ENCODE measurements around the gene ARFRP1. TPM values are rescaled to one million over a fixed set of nuclear protein-coding genes. Genes with fewer than 3 reads are reported as not detected.

Gene ARFRP1
- total RNA-seq, 1 donor from 2014 or later = 39.8 TPM

GRCh38 chr20:63752411-63753101, 44.8 kb upstream of the ARFRP1 start:
- no peak for DNase-seq (ENCODE audit: low spot score)
- no peak overlapping the region for H3K27ac Mint-ChIP-seq (ENCODE audit: unreplicated experiment)
- H3K36me3 Mint-ChIP-seq (ENCODE audit: low read depth) = peaks cover 1% of the 10 kb centered on the region
- no peak overlapping the region for H3K4me3 Mint-ChIP-seq (ENCODE audit: unreplicated experiment)
- H3K4me1 Mint-ChIP-seq (ENCODE audit: low read depth) = no peaks in the 10 kb centered on the region
- no peak for TF ChIP-seq CTCF (IDR thresholded peaks at IDR 0.05)
- no peaks in the 10 kb centered on the region for H3K9me3 Mint-ChIP-seq (ENCODE audit: low read depth)
- H3K27me3 Mint-ChIP-seq (ENCODE audit: low read depth) = no peaks in the 10 kb centered on the region

- peaks cover 1% of the 10 kb centered on the region for H3K36me3 Mint-ChIP-seq (ENCODE audit: low read depth)
- DNase-seq (ENCODE audit: low spot score) = peak; percentile 89
- H3K27me3 Mint-ChIP-seq (ENCODE audit: low read depth) = no peaks in the 10 kb centered on the region
- no peaks in the 10 kb centered on the region for H3K9me3 Mint-ChIP-seq (ENCODE audit: low read depth)
- TF ChIP-seq CTCF (IDR thresholded peaks at IDR 0.05) = no peak
- H3K27ac Mint-ChIP-seq (ENCODE audit: unreplicated experiment) = no peak overlapping the region
- H3K4me3 Mint-ChIP-seq (ENCODE audit: unreplicated experiment) = no peak overlapping the region
- no peaks in the 10 kb centered on the region for H3K4me1 Mint-ChIP-seq (ENCODE audit: low read depth)
These were observed 43.9 kb upstream of the ARFRP1 start for GRCh38 chr20:63751471-63752271.

GRCh38 chr20:63750807-63751470, 43.2 kb upstream of the ARFRP1 start:
- H3K36me3 Mint-ChIP-seq (ENCODE audit: low read depth) = peaks cover 1% of the 10 kb centered on the region
- H3K9me3 Mint-ChIP-seq (ENCODE audit: low read depth) = no peaks in the 10 kb centered on the region
- H3K4me1 Mint-ChIP-seq (ENCODE audit: low read depth) = no peaks in the 10 kb centered on the region
- TF ChIP-seq CTCF (IDR thresholded peaks at IDR 0.05) = no peak
- DNase-seq (ENCODE audit: low spot score) = no peak
- H3K27ac Mint-ChIP-seq (ENCODE audit: unreplicated experiment) = no peak overlapping the region
- H3K27me3 Mint-ChIP-seq (ENCODE audit: low read depth) = no peaks in the 10 kb centered on the region
- no peak overlapping the region for H3K4me3 Mint-ChIP-seq (ENCODE audit: unreplicated experiment)

- DNase-seq (ENCODE audit: low spot score) = peak; percentile 62
These were observed 42.1 kb upstream of the ARFRP1 start for GRCh38 chr20:63749597-63750508.

More at GRCh38 chr20:63749597-63750508, 42.1 kb upstream of the ARFRP1 start:
- Mint-ChIP-seq H3K27me3 (ENCODE audit: low read depth) (no peaks in the 10 kb centered on the region), H3K4me3 (ENCODE audit: unreplicated experiment) (no peak overlapping the region), H3K4me1 (ENCODE audit: low read depth) (no peaks in the 10 kb centered on the region), H3K36me3 (ENCODE audit: low read depth) (no peaks in the 10 kb centered on the region), H3K27ac (ENCODE audit: unreplicated experiment) (no peak overlapping the region), H3K9me3 (ENCODE audit: low read depth) (no peaks in the 10 kb centered on the region)
- TF ChIP-seq CTCF (IDR thresholded peaks at IDR 0.05) = no peak

Data from chondrocyte (in vitro differentiated cells).